Fibroblast of pulmonary artery (primary cell): Measurements from ENCODE around the gene SSX5.
"Not testable (repeated sequence)": the region's sequence is repeated elsewhere in the genome, so short reads cannot be mapped to it uniquely, and the experiment has no call there.

Experiments
- DNase-seq: peaks from one replicate; pipeline ENCODE4 v3.0.0-alpha.2; 2010; ENCODE audit warnings: low read depth
- H3K4me3 ChIP-seq: replicated peaks from 2 replicates; pipeline ENCODE4 v1.5.1; 2011; ENCODE audit warnings: low read depth, mild to moderate bottlenecking, control low read depth, low read length, moderate library complexity
- TF ChIP-seq, protein P1 (sequence below): IDR thresholded peaks from 2 replicates; pipeline ENCODE4 v1.5.1; 2011; ENCODE audit warnings: mild to moderate bottlenecking, control low read depth, low read length, inconsistent platforms; ENCODE audit errors: missing control alignments

Gene SSX5

GRCh38 chrX:48154796-48155195, 41.8 kb downstream of the SSX5 start:
- DNase-seq = no peak
- TF ChIP-seq, protein P1, sequence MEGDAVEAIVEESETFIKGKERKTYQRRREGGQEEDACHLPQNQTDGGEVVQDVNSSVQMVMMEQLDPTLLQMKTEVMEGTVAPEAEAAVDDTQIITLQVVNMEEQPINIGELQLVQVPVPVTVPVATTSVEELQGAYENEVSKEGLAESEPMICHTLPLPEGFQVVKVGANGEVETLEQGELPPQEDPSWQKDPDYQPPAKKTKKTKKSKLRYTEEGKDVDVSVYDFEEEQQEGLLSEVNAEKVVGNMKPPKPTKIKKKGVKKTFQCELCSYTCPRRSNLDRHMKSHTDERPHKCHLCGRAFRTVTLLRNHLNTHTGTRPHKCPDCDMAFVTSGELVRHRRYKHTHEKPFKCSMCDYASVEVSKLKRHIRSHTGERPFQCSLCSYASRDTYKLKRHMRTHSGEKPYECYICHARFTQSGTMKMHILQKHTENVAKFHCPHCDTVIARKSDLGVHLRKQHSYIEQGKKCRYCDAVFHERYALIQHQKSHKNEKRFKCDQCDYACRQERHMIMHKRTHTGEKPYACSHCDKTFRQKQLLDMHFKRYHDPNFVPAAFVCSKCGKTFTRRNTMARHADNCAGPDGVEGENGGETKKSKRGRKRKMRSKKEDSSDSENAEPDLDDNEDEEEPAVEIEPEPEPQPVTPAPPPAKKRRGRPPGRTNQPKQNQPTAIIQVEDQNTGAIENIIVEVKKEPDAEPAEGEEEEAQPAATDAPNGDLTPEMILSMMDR = no peak
- H3K4me3 ChIP-seq = no peak overlapping the region

GRCh38 chrX:48153769-48154168, 42.8 kb downstream of the SSX5 start:
- no peak for DNase-seq

GRCh38 chrX:48142697-48143096, 53.9 kb downstream of the SSX5 start:
- H3K4me3 ChIP-seq, DNase-seq: not testable (repeated sequence)

More at GRCh38 chrX:48153769-48154168, 42.8 kb downstream of the SSX5 start:
- H3K4me3 ChIP-seq = no peak overlapping the region
- TF ChIP-seq, protein P1 = no peak

- not testable (repeated sequence) for DNase-seq
These were observed 54.6 kb downstream of the SSX5 start for GRCh38 chrX:48141810-48142508.

DNA sequence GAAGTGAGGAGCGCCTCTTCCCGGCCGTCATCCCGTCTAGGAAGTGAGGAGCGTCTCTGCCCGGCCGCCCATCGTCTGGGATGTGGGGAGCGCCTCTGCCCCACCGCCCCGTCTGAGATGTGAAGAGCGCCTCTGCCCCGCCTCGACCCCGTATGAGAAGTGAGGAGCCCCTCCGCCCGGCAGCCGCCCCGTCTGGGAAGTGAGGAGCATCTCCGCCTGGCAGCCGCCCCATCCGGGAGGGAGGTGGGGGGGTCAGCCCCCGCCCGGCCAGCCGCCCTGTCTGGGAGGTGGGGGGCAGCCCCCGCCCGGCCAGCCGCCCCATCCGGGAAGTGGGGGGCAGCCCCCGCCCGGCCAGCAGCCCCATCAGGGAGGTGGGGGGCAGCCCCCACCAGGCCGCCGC, 57.5 kb downstream of the SSX5 start:
- not testable (repeated sequence) for H3K4me3 ChIP-seq, DNase-seq

More at GRCh38 chrX:48141810-48142508, 54.6 kb downstream of the SSX5 start:
- not testable (repeated sequence) for H3K4me3 ChIP-seq
